HG02571 (cell line): Measurements from ENCODE around the gene ARID1B.

ENCODE experiments used
- ATAC-seq: cut with Tn5 transposase; IDR thresholded peaks from one replicate; pipeline ENCODE4 v1.9.1; 2021; ENCODE audit warnings: mild to moderate bottlenecking, moderate library complexity; ENCODE audit not compliant: unreplicated experiment

The ARID1B gene

GRCh38 chr6:157194643-157195042 lies 417.5 kb downstream of the ARID1B start:
- no peak for ATAC-seq

DNA sequence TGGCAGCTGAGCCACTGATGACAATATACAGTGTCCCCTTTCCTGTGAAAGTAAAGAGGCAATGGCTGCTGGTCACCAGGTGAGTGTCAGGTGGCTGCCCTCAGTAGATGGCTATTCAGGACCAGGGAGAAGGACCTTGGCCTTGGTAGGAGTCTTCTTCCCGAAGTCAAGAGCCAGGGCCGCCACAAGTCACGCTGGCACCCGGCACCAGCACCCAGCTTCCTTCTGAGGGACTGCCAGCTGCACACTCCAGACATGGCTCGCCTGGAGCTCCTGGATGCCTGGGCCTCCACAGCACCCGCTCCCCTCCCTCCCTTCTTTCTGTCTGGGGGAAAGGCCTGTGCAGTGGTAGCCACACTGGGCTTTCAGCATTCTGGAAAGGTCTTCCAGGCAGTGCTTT lies 419.2 kb downstream of the ARID1B start:
- ATAC-seq, result no peak

- ATAC-seq, result no peak
Observed at GRCh38 chr6:157198425-157199279, 421.5 kb downstream of the ARID1B start.

- no peak for ATAC-seq
Observed at GRCh38 chr6:157200117-157200516, 422.9 kb downstream of the ARID1B start.

DNA sequence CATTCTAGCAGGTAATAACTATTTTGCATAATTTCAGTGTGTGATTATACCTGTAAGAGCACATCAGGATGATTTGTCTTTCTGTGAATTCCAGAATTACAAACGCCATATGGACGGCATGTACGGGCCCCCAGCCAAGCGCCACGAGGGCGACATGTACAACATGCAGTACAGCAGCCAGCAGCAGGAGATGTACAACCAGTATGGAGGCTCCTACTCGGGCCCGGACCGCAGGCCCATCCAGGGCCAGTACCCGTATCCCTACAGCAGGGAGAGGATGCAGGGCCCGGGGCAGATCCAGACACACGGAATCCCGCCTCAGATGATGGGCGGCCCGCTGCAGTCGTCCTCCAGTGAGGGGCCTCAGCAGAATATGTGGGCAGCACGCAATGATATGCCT lies 423.4 kb downstream of the ARID1B start:
- no peak for ATAC-seq

DNA sequence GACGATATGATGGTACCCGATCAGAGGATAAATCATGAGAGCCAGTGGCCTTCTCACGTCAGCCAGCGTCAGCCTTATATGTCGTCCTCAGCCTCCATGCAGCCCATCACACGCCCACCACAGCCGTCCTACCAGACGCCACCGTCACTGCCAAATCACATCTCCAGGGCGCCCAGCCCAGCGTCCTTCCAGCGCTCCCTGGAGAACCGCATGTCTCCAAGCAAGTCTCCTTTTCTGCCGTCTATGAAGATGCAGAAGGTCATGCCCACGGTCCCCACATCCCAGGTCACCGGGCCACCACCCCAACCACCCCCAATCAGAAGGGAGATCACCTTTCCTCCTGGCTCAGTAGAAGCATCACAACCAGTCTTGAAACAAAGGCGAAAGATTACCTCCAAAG lies 423.9 kb downstream of the ARID1B start:
- ATAC-seq, result no peak

- ATAC-seq, result peak; percentile 96
Observed at GRCh38 chr6:157203312-157203744, 426.1 kb downstream of the ARID1B start.

GRCh38 chr6:157203764-157204163 lies 426.6 kb downstream of the ARID1B start:
- peak; percentile 33 for ATAC-seq

DNA sequence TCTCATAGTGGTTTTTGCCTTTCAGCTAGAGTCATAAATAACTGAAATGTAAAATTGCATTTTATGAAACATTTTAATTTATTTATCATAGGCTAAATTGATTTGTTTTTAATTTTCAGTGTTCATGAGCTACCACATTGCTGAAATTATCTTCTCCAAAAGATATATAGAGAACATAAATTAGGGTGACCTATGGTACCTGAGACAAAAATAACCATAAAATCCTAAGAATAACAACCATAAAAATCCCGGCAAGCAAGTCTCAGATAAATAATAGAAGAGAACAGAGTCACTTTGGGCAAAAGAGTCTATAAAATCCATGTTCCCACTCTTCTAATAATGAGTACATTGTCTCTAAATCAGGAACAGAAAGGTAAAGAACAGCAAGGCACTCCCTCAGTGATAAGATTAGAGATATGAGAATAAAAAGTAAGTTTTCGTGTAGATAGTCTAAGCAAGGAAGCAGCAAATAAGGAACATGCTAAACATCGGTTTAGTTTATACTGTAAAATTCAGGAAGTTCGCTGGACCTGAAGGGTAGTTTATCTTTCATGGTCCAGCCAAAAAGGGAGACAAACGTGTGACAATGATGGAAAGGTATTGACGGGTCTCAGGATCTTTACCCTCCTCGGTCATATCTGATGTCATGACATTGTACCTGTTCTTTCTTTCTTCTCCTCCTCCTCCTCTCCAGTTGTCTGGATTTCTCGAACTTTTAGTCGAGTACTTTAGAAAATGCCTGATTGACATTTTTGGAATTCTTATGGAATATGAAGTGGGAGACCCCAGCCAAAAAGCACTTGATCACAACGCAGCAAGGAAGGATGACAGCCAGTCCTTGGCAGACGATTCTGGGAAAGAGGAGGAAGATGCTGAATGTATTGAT lies 428.5 kb downstream of the ARID1B start:
- ATAC-seq, result no peak

- no peak for ATAC-seq
Observed at GRCh38 chr6:157206359-157206815, 429.2 kb downstream of the ARID1B start.

GRCh38 chr6:157207521-157208076 lies 430.4 kb downstream of the ARID1B start:
- ATAC-seq, result no peak

- no peak for ATAC-seq
Observed at GRCh38 chr6:157209865-157210530, 432.8 kb downstream of the ARID1B start.

- ATAC-seq, result no peak
Observed at GRCh38 chr6:157210954-157211353, 433.8 kb downstream of the ARID1B start.

GRCh38 chr6:157211603-157212455 lies 434.7 kb downstream of the ARID1B start:
- no peak for ATAC-seq

- no peak for ATAC-seq
Observed at GRCh38 chr6:157213426-157213825, 436.2 kb downstream of the ARID1B start.

- ATAC-seq, result no peak
Observed at GRCh38 chr6:157213907-157214565, 436.9 kb downstream of the ARID1B start.

- ATAC-seq, result no peak
Observed at GRCh38 chr6:157215717-157216116, 438.5 kb downstream of the ARID1B start.

DNA sequence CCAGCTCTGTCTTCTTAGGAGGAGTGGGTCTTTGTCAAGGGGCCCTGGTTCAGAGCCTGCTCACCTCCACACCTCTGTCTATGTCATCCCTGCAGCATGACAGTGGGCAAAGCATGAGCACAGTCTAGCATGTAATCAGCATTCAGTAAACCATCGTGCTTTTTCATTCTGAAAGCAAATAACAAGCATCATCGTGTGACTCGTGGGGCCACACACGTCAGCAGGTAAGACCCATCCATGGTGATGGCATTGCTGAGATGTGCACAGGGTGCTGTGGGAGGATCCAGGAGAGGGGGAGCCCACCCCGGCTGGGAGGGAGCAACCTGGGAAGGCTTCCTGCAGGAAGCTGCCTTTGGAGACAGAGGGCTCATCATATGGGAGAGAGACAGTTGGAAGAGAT lies 439.4 kb downstream of the ARID1B start:
- no peak for ATAC-seq

DNA sequence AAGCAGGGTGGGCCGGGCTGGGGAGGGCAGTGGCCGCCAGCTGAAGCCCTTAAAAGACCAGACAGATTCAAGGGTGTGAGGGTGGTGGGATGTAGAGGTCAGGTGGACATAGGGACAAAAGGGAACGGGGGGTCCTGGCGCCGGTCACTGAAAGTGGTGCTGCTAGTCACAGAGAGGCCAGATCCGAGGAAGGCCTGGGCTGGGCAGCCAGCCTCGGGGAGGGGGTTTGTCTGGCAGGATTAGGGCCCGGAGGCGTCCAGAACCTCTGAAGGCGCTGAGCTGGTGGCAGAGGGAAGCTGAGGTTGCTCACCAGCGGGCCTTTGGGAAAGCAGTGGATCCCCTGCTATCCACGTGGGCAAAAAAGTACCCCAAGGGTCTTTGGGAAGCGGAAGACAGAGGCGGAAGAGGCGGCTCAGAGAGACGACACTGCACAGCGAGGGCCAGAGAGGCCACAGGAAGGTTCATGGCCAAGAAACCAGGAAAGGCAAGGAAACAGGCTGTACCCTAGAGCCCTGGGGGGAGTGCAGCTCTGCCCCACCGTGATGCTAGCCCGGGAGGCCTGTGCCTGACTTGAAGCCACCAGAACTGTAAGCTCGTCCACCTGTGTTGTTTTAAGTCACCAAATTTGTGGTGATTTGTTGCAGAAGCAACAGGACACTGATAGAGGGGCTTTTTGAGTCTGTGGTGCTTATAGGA lies 440.2 kb downstream of the ARID1B start:
- ATAC-seq, result no peak
